Subcutaneous adipose tissue (tissue), 4 donors: Measurements from ENCODE around the gene CCL3. TPM values are rescaled to one million over a fixed set of nuclear protein-coding genes. Genes with fewer than 3 reads are reported as not detected.

ENCODE experiments used
- total RNA-seq, 4 donors: library from RNA; depleted of rRNA; stranded (reverse); fragments of >200 nt; gene quantifications; one replicate each; pipeline ENCODE4 v1.1.0, GENCODE V29; 2016
- TF ChIP-seq, protein P1 (sequence below): fragments of 450-650 bp; IDR thresholded peaks from one replicate; pipeline ENCODE4 v1.5.1; 2016; ENCODE audit warnings: low read depth, mild to moderate bottlenecking, control low read depth, antibody characterized with exemption, moderate library complexity

CCL3 gene
- total RNA-seq, 4 donors from 2014 or later = 0.98 to 14.1 (median 1.7) TPM

DNA sequence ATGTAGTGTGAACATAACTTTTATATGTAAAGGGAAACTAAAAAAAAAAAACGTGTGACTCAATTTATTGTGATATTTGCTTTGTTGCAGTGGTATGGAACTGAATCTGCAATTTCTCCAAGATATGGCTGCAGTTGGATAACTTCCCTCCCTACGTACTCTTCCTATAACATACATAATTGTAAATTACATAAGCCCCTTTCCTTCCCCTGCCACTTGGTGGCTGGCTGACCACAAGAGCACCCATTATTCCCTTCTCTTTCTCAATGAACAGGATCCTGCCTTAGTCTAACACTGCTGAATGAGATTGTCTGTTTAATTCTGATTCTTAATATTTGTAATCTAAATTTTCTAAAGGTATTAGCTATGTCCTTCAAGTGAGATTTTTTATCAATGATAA lies 41.5 kb upstream of the CCL3 start:
- TF ChIP-seq, protein P1, sequence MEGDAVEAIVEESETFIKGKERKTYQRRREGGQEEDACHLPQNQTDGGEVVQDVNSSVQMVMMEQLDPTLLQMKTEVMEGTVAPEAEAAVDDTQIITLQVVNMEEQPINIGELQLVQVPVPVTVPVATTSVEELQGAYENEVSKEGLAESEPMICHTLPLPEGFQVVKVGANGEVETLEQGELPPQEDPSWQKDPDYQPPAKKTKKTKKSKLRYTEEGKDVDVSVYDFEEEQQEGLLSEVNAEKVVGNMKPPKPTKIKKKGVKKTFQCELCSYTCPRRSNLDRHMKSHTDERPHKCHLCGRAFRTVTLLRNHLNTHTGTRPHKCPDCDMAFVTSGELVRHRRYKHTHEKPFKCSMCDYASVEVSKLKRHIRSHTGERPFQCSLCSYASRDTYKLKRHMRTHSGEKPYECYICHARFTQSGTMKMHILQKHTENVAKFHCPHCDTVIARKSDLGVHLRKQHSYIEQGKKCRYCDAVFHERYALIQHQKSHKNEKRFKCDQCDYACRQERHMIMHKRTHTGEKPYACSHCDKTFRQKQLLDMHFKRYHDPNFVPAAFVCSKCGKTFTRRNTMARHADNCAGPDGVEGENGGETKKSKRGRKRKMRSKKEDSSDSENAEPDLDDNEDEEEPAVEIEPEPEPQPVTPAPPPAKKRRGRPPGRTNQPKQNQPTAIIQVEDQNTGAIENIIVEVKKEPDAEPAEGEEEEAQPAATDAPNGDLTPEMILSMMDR = no peak

DNA sequence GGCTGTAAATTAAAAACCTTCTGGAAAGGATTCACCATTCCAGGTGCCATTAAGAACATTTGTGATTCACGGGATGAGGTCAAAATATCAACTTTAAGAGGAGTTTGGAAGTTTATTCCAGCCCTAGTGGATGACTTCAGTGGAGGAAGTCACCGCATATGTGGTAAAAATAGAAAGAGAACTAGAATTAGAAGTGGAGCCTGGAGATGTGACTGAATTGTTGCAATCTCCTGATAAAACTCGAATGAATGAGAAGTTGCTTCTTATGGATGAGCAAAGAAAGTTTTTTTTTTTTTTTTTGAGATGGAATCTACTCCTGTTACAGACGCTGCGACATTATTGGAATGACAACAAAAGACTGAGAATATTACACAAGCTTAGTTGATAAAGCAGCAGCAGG lies 40.4 kb upstream of the CCL3 start:
- TF ChIP-seq, protein P1 = no peak

DNA sequence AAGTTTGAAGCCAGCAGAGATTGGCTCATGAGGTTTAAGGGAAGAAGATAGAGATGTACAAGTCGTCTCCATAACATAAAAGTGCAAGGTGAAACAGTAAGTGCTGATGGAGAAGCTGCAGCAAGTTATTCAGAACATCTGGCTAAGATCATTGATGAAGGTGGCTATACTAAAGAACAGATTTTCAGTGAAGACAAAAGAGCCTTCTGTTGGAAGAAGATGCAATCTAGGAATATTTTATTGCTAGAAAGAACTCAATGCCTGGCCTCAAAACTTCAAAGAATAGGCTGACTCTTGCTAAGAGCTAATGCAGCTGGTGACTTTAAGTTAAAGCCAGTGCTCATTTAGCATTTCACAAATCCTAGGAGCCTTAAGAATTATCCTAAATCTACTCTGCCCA lies 39.7 kb upstream of the CCL3 start:
- TF ChIP-seq, protein P1 = no peak

DNA sequence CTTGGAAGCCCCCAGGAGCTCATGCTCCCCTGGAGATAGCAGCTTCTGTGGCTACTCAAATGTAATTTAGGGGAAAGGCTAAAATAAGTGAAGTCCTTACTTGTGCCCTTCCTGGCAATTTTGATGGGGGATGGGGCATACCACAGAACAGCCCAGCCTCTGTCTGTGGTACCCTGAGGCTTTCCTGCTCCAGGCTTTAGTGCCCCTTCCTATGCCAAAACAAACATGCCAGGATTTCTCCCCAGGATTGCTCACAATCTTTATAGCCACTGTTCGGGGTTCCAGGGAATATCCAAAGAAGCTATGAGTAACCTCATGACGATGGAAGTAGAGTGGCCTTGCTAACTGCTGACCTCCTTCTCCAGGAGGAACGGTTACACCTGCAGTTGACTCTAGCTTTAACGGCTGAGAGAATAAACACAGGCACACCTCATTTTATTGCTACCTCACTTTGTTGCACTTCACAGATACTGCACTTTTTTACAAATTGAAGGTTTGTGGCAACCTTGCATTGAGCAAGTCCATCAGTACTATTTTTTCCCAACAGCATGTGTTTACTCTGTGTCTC lies 38.6 kb upstream of the CCL3 start:
- TF ChIP-seq, protein P1 = no peak

DNA sequence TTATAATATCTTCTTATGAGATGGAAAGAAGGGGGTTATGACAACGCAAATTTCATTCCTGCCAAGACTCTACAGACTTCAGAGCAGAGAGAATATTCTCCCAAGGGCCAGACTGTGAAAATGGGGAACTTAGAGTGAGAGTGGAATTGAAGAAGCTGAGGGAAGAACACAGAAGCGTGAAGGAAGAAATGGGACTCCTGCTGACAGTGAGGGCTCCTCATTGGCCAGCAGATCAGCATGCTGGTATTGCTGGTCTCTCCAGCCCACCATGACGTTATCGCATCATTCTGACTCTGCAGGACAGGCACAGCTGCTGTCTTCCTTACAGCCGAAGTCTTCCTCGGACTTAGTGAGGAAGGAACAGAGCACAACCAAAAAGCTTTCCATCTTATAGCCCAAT lies 38.0 kb upstream of the CCL3 start:
- TF ChIP-seq, protein P1 = no peak

DNA sequence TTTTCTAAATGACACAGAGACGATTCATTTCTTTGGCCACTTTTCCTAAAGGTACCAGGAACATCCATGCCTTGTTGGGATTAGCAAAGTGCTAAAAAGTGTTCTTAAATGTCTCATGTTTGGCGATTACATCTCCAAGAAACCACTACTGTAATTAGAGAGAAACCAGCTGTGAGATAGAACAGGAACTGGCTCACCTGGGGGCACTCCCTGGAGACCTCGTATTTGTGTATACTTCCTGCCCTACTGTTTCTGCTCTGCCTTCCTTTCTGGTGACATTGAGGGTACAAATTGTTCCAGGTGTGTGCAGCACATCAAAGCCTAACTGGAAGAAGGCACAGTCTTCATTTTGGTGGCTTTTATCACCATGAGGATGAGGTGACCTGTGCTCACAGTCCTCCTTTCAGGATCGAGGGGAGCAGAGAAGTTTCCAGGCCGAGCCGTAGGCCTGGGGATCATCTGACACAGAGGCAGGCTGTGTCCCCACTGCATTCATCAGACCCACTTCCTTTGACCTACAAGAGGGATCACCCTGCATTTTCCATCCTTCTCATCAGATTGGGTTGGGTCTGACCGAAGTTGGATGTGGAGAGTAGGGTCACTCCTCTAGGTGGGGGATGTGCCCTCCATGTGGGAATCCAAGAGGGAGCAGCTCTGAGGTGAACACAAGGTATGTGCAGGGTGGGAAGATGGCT lies 37.4 kb upstream of the CCL3 start:
- TF ChIP-seq, protein P1 = no peak

DNA sequence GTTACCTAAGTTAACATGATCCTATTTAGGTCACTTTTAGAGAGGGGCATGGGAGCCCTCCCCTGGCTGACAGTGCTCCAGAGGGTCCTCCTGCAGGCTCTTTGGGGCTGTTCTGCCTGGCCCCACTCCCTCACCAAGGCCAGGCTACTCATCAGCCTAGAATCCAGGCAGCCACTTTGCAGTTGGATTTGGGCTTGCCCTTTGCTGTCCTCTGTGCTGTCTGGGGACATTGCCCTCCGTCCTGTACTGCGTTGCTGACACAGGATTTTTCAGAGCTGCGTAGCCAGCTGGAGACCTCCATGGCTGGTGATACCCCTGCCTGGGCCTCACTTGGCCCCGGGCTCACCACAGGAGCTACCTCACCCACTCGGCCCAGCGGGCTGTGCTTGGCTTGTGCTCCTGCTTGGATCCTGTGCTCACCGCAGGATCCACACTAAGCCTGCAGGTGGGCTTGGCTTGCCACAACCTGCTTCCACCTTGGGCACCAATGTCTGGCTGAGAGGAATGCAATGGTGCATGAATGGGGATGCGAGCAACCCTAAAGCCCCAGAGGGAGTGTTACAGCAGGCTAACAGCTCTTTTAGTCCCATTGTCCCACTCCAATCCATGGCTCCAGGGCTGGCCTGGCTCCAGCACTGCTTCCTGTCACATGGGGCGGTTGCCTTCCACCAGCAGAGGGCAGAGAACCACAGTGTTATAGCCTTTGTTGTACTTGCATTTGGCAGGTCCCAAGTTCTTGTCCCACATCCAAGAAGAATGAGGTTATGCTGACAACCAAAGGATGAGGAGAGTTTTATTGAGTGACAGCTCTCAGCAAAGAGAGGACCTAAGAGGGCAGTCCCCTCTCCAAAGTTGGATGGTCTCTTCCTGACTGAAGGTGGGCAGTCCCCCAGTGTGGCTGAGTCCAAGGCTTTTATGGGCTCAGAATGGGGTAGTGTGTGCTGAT lies 35.2 kb upstream of the CCL3 start:
- TF ChIP-seq, protein P1 = no peak
